ENCODE data around the gene FEV. TPM values are rescaled to one million over a fixed set of nuclear protein-coding genes. Genes with fewer than 3 reads are reported as not detected.
A peak's percentile ranks its signal among the peaks of the same experiment; 100 is the strongest.

The FEV gene
- not detected for total RNA-seq

GRCh38 chr2:218985021-218985324, at the start of gene FEV:
TSS of gene FEV (minus strand) at chr2:218985184. CDS start at chr2:218985075, 109 bp downstream.
- ATAC-seq (no peak), DNase-seq (no peak)
- H3K27me3 Mint-ChIP-seq: peaks cover 87% of the 10 kb centered on the region
- H3K4me1 Mint-ChIP-seq: peaks cover 10% of the 10 kb centered on the region
- H3K4me3 Mint-ChIP-seq: no peak within 1 kb of the TSS
- peak within 1 kb of the TSS; percentile 4 for H3K27ac Mint-ChIP-seq
- no peaks in the 10 kb centered on the region for H3K36me3 Mint-ChIP-seq
- CTCF ChIA-PET: interaction anchor here (1.2 to 7.1 kb wide), 2 partner anchors 9 to 10 kb away, joined by 4 to 74 read pairs; partner anchors contain the start of gene CRYBA2
- H3K9me3 Mint-ChIP-seq (ENCODE audit: low read depth): no peaks in the 10 kb centered on the region

- no peaks in the 10 kb centered on the region for H3K36me3 Mint-ChIP-seq
- CTCF ChIA-PET: interaction anchor here (0.7 to 4.1 kb wide), 5 partner anchors 9 to 125 kb away, joined by 3 to 38 read pairs (median 4); partner anchors contain the start of gene CFAP65
These were observed 47.2 kb upstream of the FEV start for GRCh38 chr2:219032051-219032745.

GRCh38 chr2:219031005-219031738, 46.2 kb upstream of the FEV start:
- Mint-ChIP-seq H3K4me3 (no peak overlapping the region), H3K27me3 (peaks cover 37% of the 10 kb centered on the region), H3K36me3 (no peaks in the 10 kb centered on the region), H3K27ac (no peak overlapping the region), H3K9me3 (ENCODE audit: low read depth) (no peaks in the 10 kb centered on the region), H3K4me1 (no peaks in the 10 kb centered on the region)
- CTCF ChIA-PET: interaction anchor here (0.7 to 6.7 kb wide), 7 partner anchors 10 to 126 kb away, joined by 3 to 69 read pairs (median 5); partner anchors contain the start of gene CFAP65
- DNase-seq (no peak), ATAC-seq (no peak)

More at GRCh38 chr2:219032051-219032745, 47.2 kb upstream of the FEV start:
- no peak for DNase-seq
- H3K27me3 Mint-ChIP-seq: peaks cover 40% of the 10 kb centered on the region
- ATAC-seq: no peak
- no peak overlapping the region for H3K4me3 Mint-ChIP-seq
- H3K4me1 Mint-ChIP-seq: no peaks in the 10 kb centered on the region
- H3K27ac Mint-ChIP-seq: no peak overlapping the region
- no peaks in the 10 kb centered on the region for H3K9me3 Mint-ChIP-seq (ENCODE audit: low read depth)

- Mint-ChIP-seq H3K4me1 (no peaks in the 10 kb centered on the region), H3K9me3 (ENCODE audit: low read depth) (no peaks in the 10 kb centered on the region), H3K36me3 (no peaks in the 10 kb centered on the region), H3K4me3 (no peak overlapping the region), H3K27me3 (peaks cover 29% of the 10 kb centered on the region), H3K27ac (no peak overlapping the region)
- ATAC-seq: no peak
- no peak for DNase-seq
- CTCF ChIA-PET: interaction anchor here (0.6 to 6.7 kb wide), 48 partner anchors 11 to 465 kb away, joined by 3 to 69 read pairs (median 4); partner anchors contain the start of genes CFAP65, CNPPD1 and IHH
These were observed 45.4 kb upstream of the FEV start for GRCh38 chr2:219030177-219030940.

GRCh38 chr2:219029829-219030165, 44.8 kb upstream of the FEV start:
- no peaks in the 10 kb centered on the region for H3K4me1 Mint-ChIP-seq
- H3K36me3 Mint-ChIP-seq: no peaks in the 10 kb centered on the region
- H3K4me3 Mint-ChIP-seq: no peak overlapping the region
- CTCF ChIA-PET: interaction anchor here (0.6 to 6.7 kb wide), 47 partner anchors 11 to 466 kb away, joined by 3 to 69 read pairs (median 4); partner anchors contain the start of genes CFAP65, CNPPD1 and IHH
- H3K27ac Mint-ChIP-seq: no peak overlapping the region
- H3K27me3 Mint-ChIP-seq: peaks cover 25% of the 10 kb centered on the region
- DNase-seq (peak; percentile 78), ATAC-seq (peak; percentile 88)
- no peaks in the 10 kb centered on the region for H3K9me3 Mint-ChIP-seq (ENCODE audit: low read depth)

- Mint-ChIP-seq H3K4me3 (no peak overlapping the region), H3K27me3 (peaks cover 19% of the 10 kb centered on the region), H3K9me3 (ENCODE audit: low read depth) (no peaks in the 10 kb centered on the region), H3K27ac (no peak overlapping the region), H3K4me1 (no peaks in the 10 kb centered on the region), H3K36me3 (no peaks in the 10 kb centered on the region)
- DNase-seq (no peak), ATAC-seq (peak; percentile 27)
- CTCF ChIA-PET: interaction anchor here (0.7 to 6.7 kb wide), 44 partner anchors 10 to 467 kb away, joined by 3 to 69 read pairs (median 4); partner anchors contain the start of genes CFAP65, CNPPD1 and IHH
These were observed 44.2 kb upstream of the FEV start for GRCh38 chr2:219028996-219029828.

- peaks cover 11% of the 10 kb centered on the region for H3K27me3 Mint-ChIP-seq
- no peak overlapping the region for H3K4me3 Mint-ChIP-seq
- CTCF ChIA-PET: interaction anchor here (1.3 to 6.7 kb wide), 5 partner anchors 9 to 125 kb away, joined by 3 to 69 read pairs (median 31); no protein-coding TSS in a partner anchor
- ATAC-seq (no peak), DNase-seq (no peak)
- H3K4me1 Mint-ChIP-seq: no peaks in the 10 kb centered on the region
- H3K27ac Mint-ChIP-seq: no peak overlapping the region
- H3K9me3 Mint-ChIP-seq (ENCODE audit: low read depth): no peaks in the 10 kb centered on the region
- no peaks in the 10 kb centered on the region for H3K36me3 Mint-ChIP-seq
These were observed 43.2 kb upstream of the FEV start for GRCh38 chr2:219028141-219028540.

- ATAC-seq (no peak), DNase-seq (no peak)
- no peak overlapping the region for H3K27ac Mint-ChIP-seq
- H3K36me3 Mint-ChIP-seq: no peaks in the 10 kb centered on the region
- H3K4me3 Mint-ChIP-seq: no peak overlapping the region
- H3K27me3 Mint-ChIP-seq: peaks cover 7% of the 10 kb centered on the region
- no peaks in the 10 kb centered on the region for H3K9me3 Mint-ChIP-seq (ENCODE audit: low read depth)
- CTCF ChIA-PET: interaction anchor here (0.7 to 6.7 kb wide), 5 partner anchors 8 to 267 kb away, joined by 3 to 69 read pairs (median 4); no protein-coding TSS in a partner anchor
- no peaks in the 10 kb centered on the region for H3K4me1 Mint-ChIP-seq
These were observed 42.6 kb upstream of the FEV start for GRCh38 chr2:219027511-219028055.

- ATAC-seq (no peak), DNase-seq (no peak)
- H3K9me3 Mint-ChIP-seq (ENCODE audit: low read depth): no peaks in the 10 kb centered on the region
- CTCF ChIA-PET: interaction anchor here (0.7 to 6.7 kb wide), 5 partner anchors 77 to 268 kb away, joined by 3 to 69 read pairs (median 3); no protein-coding TSS in a partner anchor
- H3K4me1 Mint-ChIP-seq: no peaks in the 10 kb centered on the region
- no peaks in the 10 kb centered on the region for H3K36me3 Mint-ChIP-seq
- H3K4me3 Mint-ChIP-seq: no peak overlapping the region
- H3K27me3 Mint-ChIP-seq: peaks cover 2% of the 10 kb centered on the region
- H3K27ac Mint-ChIP-seq: peak overlapping the region; percentile 1
These were observed 42.0 kb upstream of the FEV start for GRCh38 chr2:219026946-219027345.

GRCh38 chr2:219025637-219026585, 40.9 kb upstream of the FEV start:
- H3K4me3 Mint-ChIP-seq: no peak overlapping the region
- DNase-seq: no peak
- H3K36me3 Mint-ChIP-seq: no peaks in the 10 kb centered on the region
- H3K9me3 Mint-ChIP-seq (ENCODE audit: low read depth): no peaks in the 10 kb centered on the region
- H3K27me3 Mint-ChIP-seq: peaks cover 2% of the 10 kb centered on the region
- CTCF ChIA-PET: interaction anchor here (1.0 to 6.7 kb wide), 6 partner anchors 9 to 134 kb away, joined by 3 to 69 read pairs (median 4); no protein-coding TSS in a partner anchor
- no peak for ATAC-seq
- no peak overlapping the region for H3K27ac Mint-ChIP-seq
- H3K4me1 Mint-ChIP-seq: no peaks in the 10 kb centered on the region

GRCh38 chr2:219024059-219024458, 39.1 kb upstream of the FEV start:
- Mint-ChIP-seq H3K27ac (no peak overlapping the region), H3K27me3 (peaks cover 2% of the 10 kb centered on the region), H3K36me3 (no peaks in the 10 kb centered on the region)

More at GRCh38 chr2:219024059-219024458, 39.1 kb upstream of the FEV start:
- DNase-seq (no peak), ATAC-seq (no peak)
- no peak overlapping the region for H3K4me3 Mint-ChIP-seq
- H3K4me1 Mint-ChIP-seq: no peaks in the 10 kb centered on the region
- CTCF ChIA-PET: interaction anchor here (0.9 to 6.7 kb wide), 6 partner anchors 17 to 131 kb away, joined by 3 to 69 read pairs (median 4); partner anchors contain the start of gene CFAP65
- no peaks in the 10 kb centered on the region for H3K9me3 Mint-ChIP-seq (ENCODE audit: low read depth)
